ENCODE data around the gene MTMR10.

- TF ChIP-seq CTCF (IDR thresholded peaks at IDR 0.05; ENCODE audit: insufficient read depth, low read length) (no peak), REST (IDR thresholded peaks at IDR 0.05; ENCODE audit: insufficient replicate concordance, low read depth) (no peak), SPI1 (IDR thresholded peaks at IDR 0.05; ENCODE audit: borderline replicate concordance, low read depth) (no peak), POLR2AphosphoS5 (IDR thresholded peaks at IDR 0.05; ENCODE audit: low read depth) (no peak), GABPA (IDR thresholded peaks at IDR 0.05; ENCODE audit: low read depth) (no peak)
These were observed 18.6 kb upstream of the MTMR10 start for GRCh38 chr15:31010036-31010435.

Measured in HL-60 (cell line).